NCI-H2227 treated with DMSO at 0.1 percent for 48 hours (cell line): ENCODE measurements around the gene URB2.
"Not testable (repeated sequence)": the region's sequence is repeated elsewhere in the genome, so short reads cannot be mapped to it uniquely, and the experiment has no call there.

ENCODE experiments used
- DNase-seq: peaks from one replicate; lab custom pipeline; 2025; lab: John Stamatoyannopoulos, UW

Gene URB2

GRCh38 chr1:229693129-229693900, 67.3 kb downstream of the URB2 start:
- no peak for DNase-seq

GRCh38 chr1:229694053-229694693, 68.1 kb downstream of the URB2 start:
- peak; percentile 21 for DNase-seq

GRCh38 chr1:229696385-229696784, 70.3 kb downstream of the URB2 start:
- no peak for DNase-seq

DNA sequence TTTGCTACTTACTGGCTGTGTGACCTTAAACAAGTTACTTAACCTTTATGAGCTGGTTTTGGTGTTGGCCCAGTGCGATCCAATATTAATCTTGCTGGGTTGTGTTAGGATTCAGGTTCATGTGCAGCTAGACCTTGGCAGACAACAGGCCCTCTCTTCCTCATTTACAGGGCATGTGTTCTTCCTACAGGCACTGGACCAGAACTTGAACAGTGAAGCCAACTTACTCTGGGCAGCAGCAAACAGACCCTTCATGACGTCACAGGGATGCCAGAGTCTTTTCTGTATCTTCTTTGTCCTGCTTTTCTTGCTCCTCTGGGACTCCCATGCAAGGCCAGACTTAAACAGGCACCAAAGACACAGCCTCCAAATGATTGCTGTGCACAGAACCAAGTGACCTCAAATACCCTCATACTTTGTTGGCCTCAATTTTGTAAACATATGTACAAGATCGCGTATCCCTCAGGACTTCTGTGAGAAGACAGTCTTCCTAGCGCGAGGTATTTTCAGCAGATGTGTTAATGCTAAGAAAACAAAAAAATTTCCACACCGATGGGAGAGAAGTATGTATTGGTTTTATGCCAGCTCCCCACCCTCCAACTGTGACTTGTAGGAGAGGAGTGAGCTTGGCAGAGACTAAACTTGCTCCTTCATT, 73.7 kb downstream of the URB2 start:
- no peak for DNase-seq

- no peak for DNase-seq
Measured at GRCh38 chr1:229704157-229704556, 78.1 kb downstream of the URB2 start.

GRCh38 chr1:229705152-229705551, 79.1 kb downstream of the URB2 start:
- DNase-seq = not testable (repeated sequence)

GRCh38 chr1:229707127-229707526, 81.1 kb downstream of the URB2 start:
- not testable (repeated sequence) for DNase-seq

GRCh38 chr1:229709500-229710013, 83.5 kb downstream of the URB2 start:
- DNase-seq = no peak
